Measurements from ENCODE around the gene TMBIM6.
"Not testable (repeated sequence)": the region's sequence is repeated elsewhere in the genome, so short reads cannot be mapped to it uniquely, and the experiment has no call there.

Gene TMBIM6, protein sequence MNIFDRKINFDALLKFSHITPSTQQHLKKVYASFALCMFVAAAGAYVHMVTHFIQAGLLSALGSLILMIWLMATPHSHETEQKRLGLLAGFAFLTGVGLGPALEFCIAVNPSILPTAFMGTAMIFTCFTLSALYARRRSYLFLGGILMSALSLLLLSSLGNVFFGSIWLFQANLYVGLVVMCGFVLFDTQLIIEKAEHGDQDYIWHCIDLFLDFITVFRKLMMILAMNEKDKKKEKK

DNA sequence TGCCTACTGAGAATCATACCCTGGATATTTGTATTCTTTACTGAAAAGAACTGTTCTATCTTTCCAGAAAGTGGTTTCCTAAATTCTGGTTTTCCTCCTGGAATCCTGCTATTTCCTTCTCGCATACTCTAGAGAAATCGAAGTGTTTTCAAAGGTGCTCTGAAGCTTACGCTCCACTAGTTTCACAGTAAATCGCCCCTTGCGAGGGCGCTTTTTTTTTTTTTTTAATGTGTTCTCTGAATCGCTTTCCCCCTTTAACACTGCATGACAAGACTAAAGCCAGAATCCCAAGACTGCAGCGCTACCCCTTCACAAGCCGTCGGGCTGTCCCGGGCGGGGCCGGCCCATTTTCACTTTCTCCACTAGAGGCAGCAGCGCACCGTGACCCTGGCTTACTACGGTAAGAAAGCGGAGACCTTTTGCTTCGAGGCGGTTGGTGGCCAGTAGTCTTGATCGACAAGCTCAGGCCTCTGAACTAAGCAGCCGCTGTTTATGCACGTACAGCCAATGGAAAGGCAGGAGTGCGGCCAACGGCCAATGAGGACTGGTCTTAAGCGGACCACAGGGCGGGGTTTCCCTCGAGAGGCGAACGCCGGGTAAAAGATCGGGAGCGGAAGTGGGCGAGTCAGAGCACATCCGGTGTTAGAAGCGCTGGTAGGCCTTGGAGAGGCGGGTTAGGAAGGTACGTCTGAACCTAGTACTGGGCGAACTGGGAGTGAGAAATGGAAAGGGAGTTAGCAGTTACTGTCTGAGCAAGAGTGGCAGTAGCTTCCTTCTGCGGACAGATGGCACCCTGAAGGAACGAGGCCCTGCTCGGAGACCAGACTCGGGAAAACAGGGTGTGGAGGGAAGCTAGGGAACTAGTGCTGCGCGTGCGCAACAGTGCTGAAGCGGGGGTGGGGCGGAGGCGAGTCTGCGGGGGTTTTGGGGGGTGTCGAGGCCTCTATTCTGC lies at the start of gene TMBIM6:
Gene TMBIM6 (plus strand): TSS at position 628 of the 952 bp plus-strand sequence. CDS start 10,937 bp downstream, outside the sequence.
- peak; percentile 99 for DNase-seq

DNA sequence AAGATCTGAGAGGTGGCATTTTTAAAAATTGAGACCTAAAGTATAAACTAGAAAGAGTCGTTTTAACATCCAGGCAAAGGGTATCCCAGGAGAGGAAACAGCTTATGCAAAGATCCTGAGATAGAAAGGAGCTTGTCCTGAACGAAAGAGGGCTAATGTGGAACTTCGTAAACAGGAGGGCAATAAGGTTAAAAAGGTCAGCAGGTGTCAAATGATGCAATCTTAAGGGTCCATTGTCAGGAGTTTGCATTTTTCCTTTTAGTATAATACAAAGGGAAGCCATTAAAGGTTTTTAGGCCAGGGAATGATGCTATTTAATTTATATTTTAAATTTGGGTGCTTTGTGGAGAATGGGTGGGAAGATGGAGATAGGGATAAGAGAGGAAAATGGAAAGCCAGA lies 48.5 kb upstream of the TMBIM6 start:
- no peak for DNase-seq

DNA sequence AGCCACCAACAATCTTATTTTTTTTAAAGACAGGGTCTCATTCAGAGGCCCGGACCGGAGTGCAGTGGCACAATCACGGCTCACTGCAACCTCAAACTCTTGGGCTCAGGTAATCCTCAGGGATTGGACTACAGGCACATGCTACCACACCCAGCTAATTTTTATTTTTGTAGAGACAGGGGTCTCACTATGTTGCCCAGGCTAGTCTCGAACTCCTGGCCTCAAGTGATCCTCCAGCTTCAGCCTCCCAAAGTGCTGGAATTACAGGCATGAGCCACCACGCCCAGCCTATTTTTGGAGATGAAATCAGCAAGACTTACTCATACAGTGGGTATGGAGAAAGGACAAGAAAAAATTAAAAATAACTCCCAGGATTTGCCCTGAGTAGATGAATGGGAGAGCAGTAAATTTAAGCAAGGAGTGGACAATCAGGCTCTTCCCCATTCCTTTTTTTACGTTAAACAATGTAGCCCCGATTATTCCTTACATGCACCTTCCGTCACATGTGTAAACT lies 47.4 kb upstream of the TMBIM6 start:
- DNase-seq = no peak

DNA sequence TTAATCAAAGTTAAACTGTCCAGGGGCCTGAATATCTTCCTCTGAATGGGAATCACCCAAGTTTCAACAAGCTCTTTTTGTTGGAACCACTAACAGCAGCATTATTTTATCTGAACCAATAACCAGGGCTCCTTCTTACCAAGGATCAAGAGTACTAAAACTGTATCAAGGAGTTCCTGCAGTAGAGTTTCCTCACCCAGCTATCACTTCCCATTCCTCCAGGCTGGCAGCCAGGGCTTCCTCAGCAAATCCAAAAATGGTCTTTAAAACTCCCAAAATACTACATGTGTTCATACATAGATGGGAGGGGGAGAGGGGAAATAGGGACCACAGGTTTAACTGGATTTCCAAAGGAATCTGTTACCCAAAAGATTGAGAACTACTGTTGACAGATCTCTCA lies 44.6 kb upstream of the TMBIM6 start:
- DNase-seq = no peak

DNA sequence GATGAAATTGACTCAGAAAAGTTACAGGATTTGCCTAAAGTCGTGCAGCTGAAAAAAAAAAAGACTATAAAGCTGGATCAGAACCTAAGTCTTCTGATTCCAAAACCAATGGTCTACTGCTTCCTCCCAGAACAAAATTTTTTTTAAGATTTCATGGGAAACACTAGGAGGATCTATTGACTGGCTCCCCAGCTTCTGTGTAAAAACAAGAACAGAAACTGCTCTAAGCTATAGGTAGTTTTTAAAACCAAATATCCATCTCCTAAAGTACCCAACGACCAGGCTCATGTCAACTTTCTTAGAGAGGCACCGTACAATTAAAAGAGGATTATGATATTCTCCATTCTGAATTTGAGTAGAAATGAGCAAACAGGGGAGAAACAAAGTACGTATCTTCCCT lies 43.5 kb upstream of the TMBIM6 start:
- no peak for DNase-seq

DNA sequence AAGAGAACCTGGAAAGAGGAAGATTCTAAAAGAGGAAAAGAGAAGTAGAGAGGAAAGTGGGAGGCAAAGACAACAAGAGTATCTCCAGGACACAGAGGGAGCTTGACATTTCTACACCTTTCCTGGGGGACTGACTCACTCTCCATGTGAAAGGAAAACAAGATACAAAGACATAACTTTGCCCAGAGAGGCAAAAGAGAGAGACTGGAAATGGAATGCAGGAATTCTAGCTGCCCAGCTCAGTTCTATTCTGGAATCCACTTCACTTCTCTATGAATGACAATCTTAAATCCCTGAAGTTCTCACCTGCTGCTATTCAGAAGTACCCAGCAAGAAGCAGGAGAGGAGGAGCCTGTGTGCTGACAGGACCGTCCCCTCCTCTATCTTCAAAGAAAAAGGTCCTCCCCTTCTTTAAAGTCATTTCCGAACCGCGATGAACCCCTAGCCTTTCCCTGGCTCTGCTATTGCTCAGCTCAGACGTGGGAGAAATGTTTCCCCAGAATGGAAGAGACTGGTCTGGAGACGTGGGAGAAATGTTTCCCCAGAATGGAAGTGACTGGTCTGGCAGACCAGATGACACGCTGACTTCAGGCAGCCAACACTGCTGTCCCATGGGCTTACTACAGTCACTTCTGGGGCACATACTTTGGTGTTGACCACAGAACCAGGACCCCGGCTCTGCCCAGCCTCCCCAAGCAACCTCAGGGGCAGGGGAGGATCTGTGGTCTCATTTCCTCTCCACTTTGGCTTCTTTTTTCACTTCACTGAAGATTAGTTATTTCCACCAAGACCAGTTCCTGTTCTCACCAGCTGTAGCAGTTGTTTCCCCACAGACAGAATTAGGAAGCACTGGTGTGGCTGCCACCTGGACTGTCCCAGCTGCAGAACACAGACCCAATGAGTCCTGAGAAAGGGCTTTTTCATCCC lies 42.5 kb upstream of the TMBIM6 start:
- no peak for DNase-seq

DNA sequence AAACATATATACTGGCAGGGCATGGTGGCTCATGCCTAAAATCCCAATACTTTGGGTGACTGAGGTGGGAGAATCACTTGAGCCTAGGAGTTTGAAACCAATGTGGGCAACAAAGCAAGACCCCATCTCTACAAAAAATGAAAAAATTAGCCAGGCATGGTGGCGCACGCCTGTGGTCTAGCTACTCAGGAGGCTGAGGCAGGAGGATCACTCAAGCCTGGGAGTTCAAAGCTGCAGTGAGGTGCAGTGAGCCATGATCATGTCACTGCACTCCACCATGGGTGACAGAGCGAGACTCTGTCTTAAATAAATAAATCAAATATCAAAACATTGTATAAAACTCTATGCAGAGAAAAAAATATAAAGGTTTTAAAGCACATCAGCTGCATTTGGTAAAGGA lies 39.3 kb upstream of the TMBIM6 start:
- no peak for DNase-seq

DNA sequence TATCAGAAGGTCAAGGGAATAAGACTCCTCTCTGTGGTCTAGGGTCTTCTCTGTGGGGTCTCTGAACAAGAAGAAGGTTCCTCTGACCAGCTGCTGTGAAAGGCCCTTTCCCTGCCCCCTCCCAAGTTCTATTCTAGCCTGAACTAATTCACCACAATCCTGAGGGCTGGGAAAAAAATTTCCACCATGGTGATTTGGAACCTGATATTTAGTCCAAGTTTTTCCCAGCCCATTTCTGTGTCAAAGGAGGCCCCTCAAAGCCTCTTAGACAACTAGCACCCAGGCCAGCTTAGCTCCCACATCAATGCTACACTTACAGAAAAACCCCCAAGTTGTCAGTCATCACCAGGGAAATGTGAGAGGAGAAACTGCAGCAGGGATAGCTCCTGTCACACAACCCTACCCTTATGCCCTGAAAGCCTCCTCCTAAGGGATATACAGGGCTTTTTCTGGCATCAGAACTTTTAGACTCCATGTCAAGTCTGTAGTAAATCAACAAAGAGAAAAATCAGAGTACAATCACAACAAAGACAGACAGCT lies 38.6 kb upstream of the TMBIM6 start:
- DNase-seq = no peak

DNA sequence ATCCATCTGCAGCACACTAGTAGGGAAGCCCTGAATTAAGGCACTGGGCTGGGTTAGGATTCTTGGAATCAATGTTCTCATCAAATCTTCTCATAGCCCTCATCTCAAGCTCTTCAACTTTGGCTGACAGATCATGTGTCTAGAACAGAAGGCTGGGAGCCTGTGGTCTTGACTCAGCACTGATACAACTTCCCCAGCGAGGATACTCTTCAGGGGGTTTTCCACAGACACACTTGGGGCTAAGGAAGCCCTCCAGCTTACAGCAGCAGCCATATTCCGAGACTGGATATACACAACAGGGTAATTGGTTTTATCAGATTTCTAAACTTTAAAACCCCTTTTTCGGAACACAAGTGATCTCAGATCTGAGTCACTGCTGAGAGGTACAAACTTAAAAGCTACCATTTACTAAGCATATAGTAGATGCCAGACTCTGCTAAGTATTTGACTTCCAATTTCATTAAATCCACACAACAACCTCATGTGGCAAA lies 37.7 kb upstream of the TMBIM6 start:
- DNase-seq = no peak

DNA sequence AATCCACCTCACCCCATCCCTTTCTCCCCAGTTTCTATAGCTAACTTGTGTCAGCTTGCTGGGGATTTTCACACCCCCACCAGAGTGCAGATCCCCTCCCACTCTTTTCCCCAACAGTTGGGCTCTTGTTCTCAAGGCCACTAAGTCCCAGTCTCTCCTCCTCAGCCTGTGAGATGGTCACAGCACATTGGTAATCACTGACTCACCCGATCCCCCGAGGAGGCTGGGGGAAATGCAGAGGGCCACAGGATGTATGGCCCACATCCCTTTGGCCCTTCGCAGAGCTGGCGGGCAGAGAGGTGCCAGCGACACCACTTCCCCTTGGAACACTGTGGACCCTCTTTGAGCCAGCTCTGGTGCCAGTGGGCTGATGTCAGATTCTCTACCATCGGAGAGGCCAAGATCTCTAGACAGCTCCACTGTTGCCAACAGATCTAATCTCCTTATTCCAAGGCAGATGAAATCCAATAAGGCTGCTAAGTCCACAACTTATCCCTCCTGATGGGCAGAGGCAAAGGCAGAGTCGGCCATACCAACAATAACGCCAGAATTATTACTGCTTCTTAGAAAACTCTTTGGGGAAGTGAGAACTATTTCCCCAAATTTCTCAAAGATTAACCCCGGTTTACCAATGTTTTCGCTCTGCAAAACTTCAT lies 35.8 kb upstream of the TMBIM6 start:
- DNase-seq = no peak

DNA sequence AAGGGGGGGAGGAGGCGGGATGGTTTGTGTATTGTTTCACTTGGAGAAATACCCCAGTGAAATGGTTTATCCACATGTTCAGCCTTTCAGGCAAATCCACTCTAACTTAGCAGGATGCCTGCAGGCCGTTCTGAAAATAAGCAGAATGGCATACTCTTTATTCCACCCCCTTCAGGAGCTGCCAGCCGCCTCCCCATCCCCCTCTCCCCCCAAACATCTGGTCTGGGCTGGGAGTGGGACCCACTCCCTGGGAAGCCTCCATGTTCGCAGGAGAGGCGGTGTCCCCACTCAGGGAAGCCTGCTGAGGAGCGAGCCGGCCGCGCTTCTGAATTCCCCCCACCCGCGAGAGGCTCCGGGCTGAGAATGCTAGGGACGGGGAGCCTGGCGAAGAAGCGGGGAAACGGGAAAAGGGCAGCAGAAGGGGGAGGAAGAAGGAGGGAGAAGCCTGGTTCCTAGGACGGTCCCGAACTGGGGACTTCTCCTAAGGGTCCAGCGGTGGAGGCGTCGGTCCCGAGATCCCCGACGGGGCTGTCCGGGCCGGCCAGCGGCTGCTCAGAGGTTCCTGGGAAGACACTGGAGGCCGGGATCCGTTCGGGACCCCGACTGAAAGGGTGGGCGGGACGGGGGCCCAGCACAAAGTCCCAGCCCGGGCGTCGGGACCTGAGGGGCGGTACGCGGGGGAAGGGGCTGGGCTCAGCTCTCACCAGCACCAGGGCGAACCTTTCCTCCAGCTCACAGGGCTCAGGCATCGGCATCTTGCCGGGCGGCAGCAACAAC lies 34.8 kb upstream of the TMBIM6 start:
- DNase-seq = no peak

DNA sequence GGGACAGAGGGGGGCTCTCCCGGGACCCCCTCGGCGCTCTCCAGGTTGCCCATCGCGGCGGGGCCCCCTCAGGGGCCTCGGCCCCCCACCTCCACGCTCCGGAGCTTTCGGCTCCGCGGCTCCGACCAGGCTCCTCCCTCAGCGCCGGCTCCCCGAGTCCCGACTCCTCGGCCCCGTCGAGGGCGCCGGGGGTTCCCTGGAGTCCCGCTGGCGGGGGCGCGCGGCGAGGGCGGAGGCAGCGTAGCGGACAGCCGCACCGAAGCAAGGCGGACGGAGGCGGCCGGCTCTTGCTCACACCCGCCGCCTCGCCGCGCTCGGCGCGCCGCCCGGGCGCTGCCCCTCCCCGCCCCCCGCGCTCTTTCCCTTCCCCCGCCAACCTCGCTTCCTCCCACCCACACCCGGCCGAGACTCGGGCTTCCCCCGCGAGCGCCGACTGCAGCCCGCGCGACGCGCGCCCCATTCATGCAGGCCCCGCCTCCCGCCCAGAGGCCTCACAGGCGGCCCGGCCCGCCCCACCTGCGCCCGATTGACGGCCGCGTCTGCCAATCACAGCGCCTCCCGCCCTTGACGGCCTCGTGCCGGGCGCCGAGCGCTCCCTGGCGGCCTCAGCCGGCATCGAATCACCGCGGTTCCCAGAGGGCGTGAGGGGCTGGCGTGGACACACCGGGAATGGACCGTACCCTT lies 34.1 kb upstream of the TMBIM6 start, which contains the start of gene FMNL3:
Gene FMNL3 (minus strand): TSS at position 278 of the 684 bp plus-strand sequence. CDS start 225 bp downstream, at position 53.
- peak; percentile 91 for DNase-seq

DNA sequence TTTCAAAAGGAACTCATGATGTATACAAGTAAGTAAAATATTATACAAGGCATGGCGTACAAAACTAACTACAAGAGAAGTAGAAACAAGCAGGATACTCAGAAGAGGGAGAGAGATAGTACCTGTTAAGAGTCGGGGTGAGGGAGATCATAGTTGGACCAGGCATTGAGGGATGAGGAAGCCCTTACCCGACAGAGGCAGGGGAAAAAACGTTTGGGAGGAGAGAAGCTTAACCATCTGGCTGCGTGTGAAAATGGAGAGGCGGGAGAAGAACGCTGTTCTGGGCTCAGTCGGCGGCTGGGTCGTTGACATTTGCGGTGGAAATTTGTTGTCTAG lies 33.6 kb upstream of the TMBIM6 start:
- no peak for DNase-seq

DNA sequence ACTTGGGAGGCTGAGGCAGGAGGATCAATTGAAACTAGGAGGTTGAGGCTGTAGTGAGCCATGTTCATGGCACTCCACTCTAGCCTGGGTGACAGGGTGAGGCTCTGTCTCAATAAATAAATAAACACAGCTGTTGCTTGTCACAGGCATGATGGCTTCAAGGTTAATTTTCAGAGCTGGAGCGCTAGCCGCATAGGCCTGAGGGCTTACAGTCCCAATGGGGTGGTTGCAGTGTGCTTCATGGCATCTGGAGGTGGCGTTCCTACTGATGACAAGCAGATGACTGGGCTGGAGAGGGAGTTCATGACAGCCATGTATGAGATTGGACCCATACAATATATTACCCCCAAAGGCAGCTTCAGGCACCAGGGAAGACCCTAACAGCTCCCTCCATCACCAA lies 32.5 kb upstream of the TMBIM6 start:
- DNase-seq = no peak

DNA sequence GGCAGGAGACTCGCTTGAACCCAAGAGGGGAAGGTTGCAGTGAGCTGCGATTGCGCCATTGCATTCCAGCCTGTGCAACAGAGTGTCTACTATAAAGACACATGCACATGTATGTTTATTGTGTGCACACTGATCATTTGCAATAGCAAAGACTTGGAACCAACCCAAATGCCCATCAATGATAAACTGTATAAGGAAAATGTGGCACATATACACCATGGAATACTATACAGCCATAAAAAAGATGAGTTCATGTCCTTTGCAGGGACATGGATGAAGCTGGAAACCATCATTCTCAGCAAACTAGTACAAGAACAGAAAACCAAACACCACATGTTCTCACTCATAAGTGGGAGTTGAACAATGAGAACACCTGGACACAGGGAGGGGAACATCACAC lies 27.4 kb upstream of the TMBIM6 start:
- DNase-seq = not testable (repeated sequence)

DNA sequence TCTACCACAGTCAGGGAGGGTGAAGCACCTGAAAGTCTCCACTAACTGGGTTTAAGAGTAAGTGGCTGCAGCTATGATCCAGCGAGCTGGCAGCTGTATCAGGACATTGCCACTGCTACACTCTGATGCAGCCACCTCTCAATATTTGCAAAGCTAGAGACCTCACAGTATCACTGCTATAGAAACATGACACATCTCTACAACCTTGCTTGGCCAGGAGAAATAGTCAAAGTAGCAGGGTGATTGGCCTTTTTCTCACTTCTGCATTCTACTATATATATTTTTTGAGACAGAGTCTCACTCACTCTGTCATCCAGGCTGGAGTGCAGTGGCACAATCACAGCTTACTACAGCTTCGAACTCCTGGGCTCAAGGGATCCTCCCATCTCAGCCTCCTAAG lies 24.8 kb upstream of the TMBIM6 start:
- no peak for DNase-seq

DNA sequence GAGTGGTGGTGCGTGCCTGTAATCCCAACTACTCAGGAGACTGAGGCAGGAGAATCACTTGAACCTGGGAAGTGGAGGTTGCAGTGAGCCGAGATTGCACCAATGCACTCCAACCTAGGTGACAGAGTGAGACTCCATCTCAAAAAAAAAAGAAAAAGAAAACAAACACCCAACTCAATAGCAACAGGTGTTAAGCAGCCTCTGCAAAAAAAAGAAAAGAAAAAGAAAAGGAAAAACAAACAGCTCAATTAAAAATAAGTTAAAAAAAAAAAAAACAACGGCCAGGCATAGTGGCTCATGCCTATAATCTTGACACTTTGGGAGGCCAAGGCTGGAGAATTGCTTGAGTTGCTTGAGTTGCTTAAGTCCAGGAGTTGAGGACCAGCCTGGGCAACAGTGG lies 23.6 kb upstream of the TMBIM6 start:
- not testable (repeated sequence) for DNase-seq

DNA sequence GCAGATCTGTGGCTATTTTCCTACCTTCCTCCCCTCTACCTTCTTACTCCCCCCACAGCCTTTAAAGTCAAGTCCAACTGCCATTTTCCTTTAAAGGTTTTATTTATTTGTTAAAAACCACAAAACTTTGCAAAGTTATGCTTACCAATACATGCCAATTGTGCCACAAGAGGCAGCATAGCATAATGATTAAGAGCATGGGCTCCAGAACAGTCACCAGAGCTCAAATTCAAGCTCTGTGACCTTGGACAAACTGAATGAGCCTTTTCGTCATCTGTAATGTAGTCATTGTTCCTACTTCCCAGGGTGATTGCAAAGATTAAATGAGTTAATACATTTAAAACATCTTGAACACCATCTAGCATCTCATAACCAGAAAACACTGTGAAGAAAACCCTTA lies 21.1 kb upstream of the TMBIM6 start:
- no peak for DNase-seq

DNA sequence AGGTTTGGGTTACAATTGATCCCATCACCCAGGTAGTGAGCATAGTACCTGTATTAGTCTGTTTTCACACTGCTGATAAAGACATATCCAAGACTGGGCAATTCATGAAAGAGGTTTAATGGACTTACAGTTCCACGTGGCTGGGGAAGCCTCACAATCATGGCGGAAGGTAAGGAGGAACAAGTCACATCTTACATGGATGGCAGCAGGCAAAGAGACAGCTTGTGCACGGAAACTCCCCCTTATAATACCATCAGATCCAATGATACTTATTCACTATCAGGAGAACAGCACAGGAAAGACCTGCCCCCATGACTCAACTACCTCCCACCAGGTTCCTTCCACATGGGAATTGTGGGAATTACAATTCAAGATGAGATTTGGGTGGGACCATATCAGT lies 20.0 kb upstream of the TMBIM6 start:
- DNase-seq = not testable (repeated sequence)

DNA sequence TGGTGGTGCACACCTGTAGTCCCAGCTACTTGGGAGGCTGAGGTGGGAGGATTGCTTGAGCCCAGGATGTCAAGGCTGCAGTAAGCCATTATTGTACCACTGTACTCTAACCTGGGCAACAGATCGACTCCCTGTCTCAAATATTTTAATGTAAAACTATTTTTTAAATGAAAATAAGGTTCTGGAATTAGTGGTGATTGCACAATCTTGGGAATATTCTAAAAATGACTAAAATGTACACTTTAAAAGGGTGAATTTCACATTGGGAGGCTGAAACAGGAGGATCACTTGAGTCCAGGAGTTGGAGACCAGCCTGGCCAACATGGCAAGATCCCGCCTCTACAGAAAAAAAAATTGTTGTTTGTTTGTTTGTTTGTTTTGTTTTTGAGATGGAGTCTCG lies 12.9 kb upstream of the TMBIM6 start:
- no peak for DNase-seq

All from amniotic stem cell (primary cell).